Measurements from ENCODE around the gene PRPF8.

Gene PRPF8

DNA sequence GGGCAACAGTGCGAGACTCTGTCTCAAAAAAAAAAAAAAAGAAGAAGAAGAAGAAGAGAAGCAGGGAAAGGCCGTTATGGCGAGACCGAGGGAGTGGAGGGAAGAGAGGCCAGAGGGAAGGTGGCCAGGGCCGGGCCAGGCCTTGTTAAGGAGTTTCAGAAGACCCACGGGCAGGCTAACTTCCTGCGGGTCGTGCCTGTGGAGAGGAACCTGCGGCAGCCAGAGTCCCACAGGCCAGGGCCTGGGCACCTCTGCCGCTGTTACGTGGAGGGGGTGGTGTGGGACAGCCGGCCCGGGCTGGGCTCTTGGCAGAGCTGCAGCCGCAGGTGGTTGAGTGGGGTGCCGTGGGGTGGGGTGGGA is 45.3 kb upstream of the PRPF8 start:
- H3K4me3 ChIP-seq (ENCODE audit: low read depth, low read length) = no peak overlapping the region
- TF ChIP-seq, protein P1, sequence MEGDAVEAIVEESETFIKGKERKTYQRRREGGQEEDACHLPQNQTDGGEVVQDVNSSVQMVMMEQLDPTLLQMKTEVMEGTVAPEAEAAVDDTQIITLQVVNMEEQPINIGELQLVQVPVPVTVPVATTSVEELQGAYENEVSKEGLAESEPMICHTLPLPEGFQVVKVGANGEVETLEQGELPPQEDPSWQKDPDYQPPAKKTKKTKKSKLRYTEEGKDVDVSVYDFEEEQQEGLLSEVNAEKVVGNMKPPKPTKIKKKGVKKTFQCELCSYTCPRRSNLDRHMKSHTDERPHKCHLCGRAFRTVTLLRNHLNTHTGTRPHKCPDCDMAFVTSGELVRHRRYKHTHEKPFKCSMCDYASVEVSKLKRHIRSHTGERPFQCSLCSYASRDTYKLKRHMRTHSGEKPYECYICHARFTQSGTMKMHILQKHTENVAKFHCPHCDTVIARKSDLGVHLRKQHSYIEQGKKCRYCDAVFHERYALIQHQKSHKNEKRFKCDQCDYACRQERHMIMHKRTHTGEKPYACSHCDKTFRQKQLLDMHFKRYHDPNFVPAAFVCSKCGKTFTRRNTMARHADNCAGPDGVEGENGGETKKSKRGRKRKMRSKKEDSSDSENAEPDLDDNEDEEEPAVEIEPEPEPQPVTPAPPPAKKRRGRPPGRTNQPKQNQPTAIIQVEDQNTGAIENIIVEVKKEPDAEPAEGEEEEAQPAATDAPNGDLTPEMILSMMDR (IDR thresholded peaks at IDR 0.05; ENCODE audit: low read depth, low read length) = no peak

DNA sequence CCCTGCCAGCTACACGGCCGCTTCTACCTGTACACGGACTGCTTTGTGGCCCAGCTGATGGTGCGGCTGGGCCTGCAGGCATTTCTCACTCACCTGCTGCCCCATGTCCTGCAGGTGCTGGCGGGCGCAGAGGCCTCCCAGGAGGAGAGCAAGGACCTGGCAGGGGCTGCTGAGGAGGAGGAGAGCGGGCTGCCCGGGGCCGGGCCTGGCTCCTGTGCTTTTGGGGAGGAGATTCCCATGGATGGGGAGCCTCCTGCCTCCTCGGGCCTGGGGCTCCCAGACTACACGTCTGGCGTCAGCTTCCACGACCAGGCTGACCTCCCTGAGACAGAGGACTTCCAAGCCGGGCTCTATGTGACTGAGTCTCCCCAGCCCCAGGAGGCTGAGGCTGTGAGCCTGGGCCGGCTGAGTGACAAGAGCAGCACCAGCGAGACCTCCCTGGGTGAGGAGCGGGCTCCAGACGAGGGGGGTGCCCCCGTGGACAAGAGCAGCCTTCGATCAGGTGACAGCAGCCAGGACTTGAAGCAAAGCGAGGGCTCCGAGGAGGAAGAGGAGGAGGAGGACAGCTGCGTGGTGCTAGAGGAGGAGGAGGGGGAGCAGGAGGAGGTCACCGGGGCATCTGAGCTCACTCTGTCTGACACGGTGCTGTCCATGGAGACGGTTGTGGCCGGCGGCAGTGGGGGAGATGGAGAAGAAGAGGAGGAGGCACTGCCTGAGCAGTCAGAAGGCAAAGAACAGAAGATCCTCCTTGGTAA is 43.4 kb upstream of the PRPF8 start:
- no peak overlapping the region for H3K4me3 ChIP-seq (ENCODE audit: low read depth, low read length)
- TF ChIP-seq, protein P1 (IDR thresholded peaks at IDR 0.05; ENCODE audit: low read depth, low read length) = no peak

DNA sequence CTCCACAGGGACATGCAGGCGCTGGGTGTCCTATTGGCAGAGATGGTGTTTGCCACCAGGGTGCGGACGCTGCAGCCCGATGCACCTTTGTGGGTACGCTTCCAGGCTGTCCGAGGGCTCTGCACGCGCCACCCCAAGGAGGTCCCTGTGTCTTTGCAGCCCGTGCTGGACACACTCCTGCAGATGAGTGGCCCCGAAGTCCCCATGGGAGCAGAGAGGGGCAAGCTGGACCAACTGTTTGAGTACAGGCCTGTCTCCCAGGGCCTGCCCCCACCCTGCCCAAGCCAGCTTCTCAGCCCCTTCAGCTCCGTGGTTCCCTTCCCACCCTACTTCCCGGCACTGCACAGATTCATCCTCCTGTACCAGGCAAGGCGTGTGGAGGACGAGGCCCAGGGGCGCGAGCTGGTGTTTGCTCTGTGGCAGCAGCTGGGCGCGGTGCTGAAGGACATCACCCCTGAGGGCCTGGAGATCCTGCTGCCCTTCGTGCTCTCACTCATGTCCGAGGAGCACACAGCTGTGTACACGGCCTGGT is 42.7 kb upstream of the PRPF8 start:
- no peak overlapping the region for H3K4me3 ChIP-seq (ENCODE audit: low read depth, low read length)
- TF ChIP-seq, protein P1 (IDR thresholded peaks at IDR 0.05; ENCODE audit: low read depth, low read length) = no peak

DNA sequence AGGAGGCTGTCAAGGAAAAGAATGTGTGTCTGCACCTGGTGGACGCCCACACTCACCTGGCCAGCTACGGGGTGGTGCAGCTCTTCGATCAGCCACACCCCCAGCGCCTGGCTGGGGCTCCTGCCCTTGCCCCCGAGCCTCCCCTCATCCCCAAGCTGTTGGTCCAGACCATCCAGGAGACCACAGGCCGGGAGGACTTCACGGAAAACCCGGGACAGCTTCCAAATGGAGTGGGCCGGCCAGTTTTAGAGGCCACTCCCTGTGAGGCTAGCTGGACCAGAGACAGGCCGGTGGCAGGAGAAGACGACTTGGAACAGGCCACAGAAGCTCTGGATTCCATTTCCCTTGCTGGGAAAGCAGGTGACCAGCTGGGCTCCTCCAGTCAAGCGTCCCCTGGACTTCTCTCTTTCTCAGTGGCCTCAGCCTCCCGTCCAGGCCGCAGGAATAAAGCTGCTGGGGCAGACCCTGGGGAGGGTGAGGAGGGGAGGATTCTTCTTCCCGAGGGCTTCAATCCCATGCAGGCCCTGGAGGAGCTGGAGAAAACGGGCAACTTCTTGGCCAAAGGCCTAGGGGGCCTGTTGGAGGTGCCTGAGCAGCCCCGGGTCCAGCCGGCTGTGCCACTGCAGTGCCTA is 42.1 kb upstream of the PRPF8 start:
- no peak overlapping the region for H3K4me3 ChIP-seq (ENCODE audit: low read depth, low read length)
- TF ChIP-seq, protein P1 (IDR thresholded peaks at IDR 0.05; ENCODE audit: low read depth, low read length) = no peak

- TF ChIP-seq, protein P1 (IDR thresholded peaks at IDR 0.05; ENCODE audit: low read depth, low read length) = no peak
- H3K4me3 ChIP-seq (ENCODE audit: low read depth, low read length) = no peak overlapping the region
Observed at GRCh38 chr17:1725642-1726511, 41.2 kb upstream of the PRPF8 start.

DNA sequence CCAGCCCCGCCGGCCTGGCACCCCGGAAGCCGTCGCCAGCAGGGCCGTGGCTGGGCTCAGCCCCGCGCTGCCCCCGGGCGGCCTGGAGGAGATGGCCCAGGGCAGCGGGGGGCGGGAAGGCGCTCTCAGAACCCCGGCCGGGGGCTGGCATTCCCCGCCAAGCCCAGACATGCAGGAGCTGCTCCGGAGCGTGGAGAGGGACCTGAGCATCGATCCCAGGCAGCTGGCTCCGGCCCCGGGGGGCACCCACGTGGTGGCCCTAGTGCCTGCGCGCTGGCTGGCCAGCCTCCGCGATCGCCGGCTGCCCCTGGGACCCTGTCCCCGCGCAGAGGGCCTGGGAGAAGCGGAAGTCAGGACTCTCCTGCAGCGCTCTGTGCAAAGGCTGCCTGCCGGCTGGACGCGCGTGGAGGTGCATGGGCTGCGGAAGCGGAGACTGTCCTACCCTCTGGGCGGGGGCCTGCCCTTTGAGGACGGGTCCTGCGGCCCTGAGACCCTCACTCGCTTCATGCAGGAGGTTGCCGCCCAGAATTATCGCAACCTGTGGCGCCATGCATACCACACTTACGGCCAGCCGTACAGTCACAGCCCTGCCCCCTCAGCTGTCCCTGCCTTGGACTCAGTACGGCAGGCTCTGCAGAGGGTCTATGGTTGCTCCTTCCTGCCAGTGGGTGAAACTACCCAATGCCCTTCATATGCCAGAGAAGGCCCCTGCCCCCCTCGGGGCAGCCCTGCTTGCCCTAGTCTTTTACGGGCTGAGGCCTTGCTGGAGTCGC is 40.4 kb upstream of the PRPF8 start:
- TF ChIP-seq, protein P1 (IDR thresholded peaks at IDR 0.05; ENCODE audit: low read depth, low read length) = no peak
- peak overlapping the region; percentile 63 for H3K4me3 ChIP-seq (ENCODE audit: low read depth, low read length)
